PC-3 (cell line): ENCODE data around the gene HCFC1R1.

ENCODE experiments used
- EZH2 ChIP-seq: fragments of 300-600 bp; sonication (generic); IDR thresholded peaks from one replicate; pipeline ENCODE4 v1.6.1; 2017; ENCODE audit warnings: antibody characterized with exemption, mild to moderate bottlenecking, low read length; ENCODE audit not compliant: unreplicated experiment
- TF ChIP-seq, protein P1 (sequence below): fragments of 300-600 bp; sonication (generic); conservative IDR thresholded peaks from 2 replicates; pipeline ENCODE4 v1.5.1; 2017; ENCODE audit warnings: antibody characterized with exemption, low read depth, mild to moderate bottlenecking, low read length

DNA sequence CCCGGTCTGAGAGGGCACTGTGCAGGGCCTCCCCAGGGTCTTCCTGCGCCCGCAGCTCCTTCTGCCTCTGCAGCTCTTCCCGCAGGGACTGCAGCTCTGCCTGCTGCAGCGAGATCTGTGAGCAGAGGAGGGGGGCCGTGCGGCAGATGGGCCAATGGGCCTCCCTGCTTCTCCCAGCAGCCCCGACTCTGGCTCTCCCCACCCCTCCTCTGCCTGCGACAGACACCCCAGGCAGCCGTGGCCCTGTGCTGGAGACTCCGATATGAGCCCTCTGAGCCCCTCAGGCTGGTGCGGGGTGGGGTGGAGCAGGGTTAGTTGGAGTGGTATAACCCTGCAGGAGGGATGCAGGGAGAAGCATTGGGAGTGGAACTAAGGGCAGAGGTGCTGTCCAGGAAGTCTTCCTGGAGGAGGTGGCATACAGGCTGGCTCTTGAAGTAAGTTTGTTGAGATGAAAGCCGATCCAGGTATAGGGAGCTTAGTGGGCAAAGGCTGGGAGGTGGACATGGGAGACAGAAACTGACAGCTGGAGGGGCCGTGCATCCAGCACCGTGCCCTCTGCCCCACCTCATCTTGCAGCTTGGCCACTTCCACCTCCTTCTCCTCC is 5.1 kb upstream of the HCFC1R1 start:
- TF ChIP-seq, protein P1, sequence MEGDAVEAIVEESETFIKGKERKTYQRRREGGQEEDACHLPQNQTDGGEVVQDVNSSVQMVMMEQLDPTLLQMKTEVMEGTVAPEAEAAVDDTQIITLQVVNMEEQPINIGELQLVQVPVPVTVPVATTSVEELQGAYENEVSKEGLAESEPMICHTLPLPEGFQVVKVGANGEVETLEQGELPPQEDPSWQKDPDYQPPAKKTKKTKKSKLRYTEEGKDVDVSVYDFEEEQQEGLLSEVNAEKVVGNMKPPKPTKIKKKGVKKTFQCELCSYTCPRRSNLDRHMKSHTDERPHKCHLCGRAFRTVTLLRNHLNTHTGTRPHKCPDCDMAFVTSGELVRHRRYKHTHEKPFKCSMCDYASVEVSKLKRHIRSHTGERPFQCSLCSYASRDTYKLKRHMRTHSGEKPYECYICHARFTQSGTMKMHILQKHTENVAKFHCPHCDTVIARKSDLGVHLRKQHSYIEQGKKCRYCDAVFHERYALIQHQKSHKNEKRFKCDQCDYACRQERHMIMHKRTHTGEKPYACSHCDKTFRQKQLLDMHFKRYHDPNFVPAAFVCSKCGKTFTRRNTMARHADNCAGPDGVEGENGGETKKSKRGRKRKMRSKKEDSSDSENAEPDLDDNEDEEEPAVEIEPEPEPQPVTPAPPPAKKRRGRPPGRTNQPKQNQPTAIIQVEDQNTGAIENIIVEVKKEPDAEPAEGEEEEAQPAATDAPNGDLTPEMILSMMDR, result no peak
- TF ChIP-seq EZH2, result no peak
